ENCODE results near the gene CTR9.

DNA sequence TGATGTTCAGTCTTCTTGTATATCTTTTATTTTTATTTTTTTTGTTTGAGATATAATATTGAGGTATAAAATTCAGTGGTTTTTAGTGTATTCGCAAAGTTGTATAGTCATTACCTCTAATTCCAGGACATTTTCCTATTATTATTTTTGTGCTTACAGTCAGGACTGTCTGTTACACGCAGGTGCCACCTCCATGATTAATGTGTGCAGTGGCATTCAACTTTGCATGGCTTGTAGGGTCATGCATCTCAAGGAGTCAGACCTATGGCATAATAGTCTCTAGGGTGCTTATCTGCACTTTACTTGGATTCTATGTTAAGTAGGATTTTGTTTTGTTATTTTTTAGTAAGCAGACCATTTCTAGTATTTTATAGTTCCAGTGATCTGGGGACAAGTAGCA lies 1.0 kb downstream of the CTR9 start:
- TF ChIP-seq CTCF (IDR thresholded peaks at IDR 0.05; ENCODE audit: borderline replicate concordance, extremely low read depth, low read length, poor library complexity, severe bottlenecking) (no peak), EZH2 (IDR thresholded peaks at IDR 0.05; ENCODE audit: borderline replicate concordance, low read depth, low read length, severe bottlenecking) (no peak)

Data from DND-41 (cell line).